ENCODE measurements around the gene VPS13A. TPM values are rescaled to one million over a fixed set of nuclear protein-coding genes. Genes with fewer than 3 reads are reported as not detected.

VPS13A gene
- total and polyA plus RNA-seq, 2 of the 13 experiments (the other 11 are each of a cell fraction or from before 2014, with no cell fraction given) = 20.4 to 20.7 TPM

- TF ChIP-seq, protein P1, sequence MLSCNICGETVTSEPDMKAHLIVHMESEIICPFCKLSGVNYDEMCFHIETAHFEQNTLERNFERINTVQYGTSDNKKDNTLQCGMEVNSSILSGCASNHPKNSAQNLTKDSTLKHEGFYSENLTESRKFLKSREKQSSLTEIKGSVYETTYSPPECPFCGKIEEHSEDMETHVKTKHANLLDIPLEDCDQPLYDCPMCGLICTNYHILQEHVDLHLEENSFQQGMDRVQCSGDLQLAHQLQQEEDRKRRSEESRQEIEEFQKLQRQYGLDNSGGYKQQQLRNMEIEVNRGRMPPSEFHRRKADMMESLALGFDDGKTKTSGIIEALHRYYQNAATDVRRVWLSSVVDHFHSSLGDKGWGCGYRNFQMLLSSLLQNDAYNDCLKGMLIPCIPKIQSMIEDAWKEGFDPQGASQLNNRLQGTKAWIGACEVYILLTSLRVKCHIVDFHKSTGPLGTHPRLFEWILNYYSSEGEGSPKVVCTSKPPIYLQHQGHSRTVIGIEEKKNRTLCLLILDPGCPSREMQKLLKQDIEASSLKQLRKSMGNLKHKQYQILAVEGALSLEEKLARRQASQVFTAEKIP (CRISPR knock-in tag; IDR thresholded peaks at IDR 0.05; ENCODE audit: borderline replicate concordance) = no peak
- TF ChIP-seq EEA1 (CRISPR knock-in tag; IDR thresholded peaks at IDR 0.05; ENCODE audit: borderline replicate concordance) = no peak
- peak; percentile 46; the same call in 1 of the 2 replicates for TF ChIP-seq SMC3 (IDR thresholded peaks at IDR 0.05; ENCODE audit: low read length)
- peak; percentile 66 for TF ChIP-seq CREB1 (IDR thresholded peaks at IDR 0.05)
- TF ChIP-seq CREB1 (CRISPR knock-in tag; IDR thresholded peaks at IDR 0.05) = no peak
- no peak for TF ChIP-seq ZNF790 (CRISPR knock-in tag; IDR thresholded peaks at IDR 0.05; ENCODE audit: borderline replicate concordance)
Observed at GRCh38 chr9:77456829-77457437, 279.6 kb downstream of the VPS13A start (continued).

GRCh38 chr9:77457916-77458592 is 280.7 kb downstream of the VPS13A start:
- H4K20me1 ChIP-seq (ENCODE audit: insufficient read depth, low read length) = no peaks in the 10 kb centered on the region
- no peak overlapping the region for H3K4me3 ChIP-seq (replicated peaks in 1 of 3; ENCODE audit: insufficient read depth in 1 of 3, low read depth in 2 of 3, low read length in 3 of 3)
- no peaks in the 10 kb centered on the region for H3K79me2 ChIP-seq (ENCODE audit: insufficient read depth, low read length)
- POLR2A ChIA-PET = no interaction called here
- in situ Hi-C loops (cut with HindIII; ENCODE audit: extremely low pct_ligation_motif_present, low pct_unique_long_range_greater_than_20kb) = loop anchor here (10.0 to 25.0 kb wide), 2 partner anchors 297 to 654 kb away; no protein-coding TSS in a partner anchor
- FAIRE-seq (peak; percentile 65), ATAC-seq (peak; percentile 85), DNase-seq (ENCODE audit: low spot score) (peak; percentile 55)
- intact Hi-C loops (cut with micrococcal nuclease; ENCODE audit: unreplicated experiment) = loop anchor here (5.0 kb wide), 2 partner anchors 194 to 664 kb away; no protein-coding TSS in a partner anchor
- CTCF ChIA-PET (ENCODE audit: low intra/inter-chr PET ratio, low total read pairs) = interaction anchor here (1.4 to 1.5 kb wide), 2 partner anchors 192 to 293 kb away, joined by 4 to 9 read pairs; no protein-coding TSS in a partner anchor
- BruUV-seq (replicated peaks) = no TSS peak
- 44% methylated on average over 15 of the region's 15 CpGs for WGBS (ENCODE audit: low lambda C conversion rate)
- H3K27ac ChIP-seq (ENCODE audit: extremely low read length, insufficient read depth, low read length) = no peak overlapping the region
- no peak overlapping the region for H2AFZ ChIP-seq (ENCODE audit: low read length)
- no peak overlapping the region for H3K4me2 ChIP-seq (ENCODE audit: low read depth, low read length)
- TF ChIP-seq STAG1 (CRISPR knock-in tag; IDR thresholded peaks at IDR 0.05) = peak; percentile 53
- no peak for TF ChIP-seq ZNF629 (CRISPR knock-in tag; conservative IDR thresholded peaks at IDR 0.05)
- TF ChIP-seq, protein P2, sequence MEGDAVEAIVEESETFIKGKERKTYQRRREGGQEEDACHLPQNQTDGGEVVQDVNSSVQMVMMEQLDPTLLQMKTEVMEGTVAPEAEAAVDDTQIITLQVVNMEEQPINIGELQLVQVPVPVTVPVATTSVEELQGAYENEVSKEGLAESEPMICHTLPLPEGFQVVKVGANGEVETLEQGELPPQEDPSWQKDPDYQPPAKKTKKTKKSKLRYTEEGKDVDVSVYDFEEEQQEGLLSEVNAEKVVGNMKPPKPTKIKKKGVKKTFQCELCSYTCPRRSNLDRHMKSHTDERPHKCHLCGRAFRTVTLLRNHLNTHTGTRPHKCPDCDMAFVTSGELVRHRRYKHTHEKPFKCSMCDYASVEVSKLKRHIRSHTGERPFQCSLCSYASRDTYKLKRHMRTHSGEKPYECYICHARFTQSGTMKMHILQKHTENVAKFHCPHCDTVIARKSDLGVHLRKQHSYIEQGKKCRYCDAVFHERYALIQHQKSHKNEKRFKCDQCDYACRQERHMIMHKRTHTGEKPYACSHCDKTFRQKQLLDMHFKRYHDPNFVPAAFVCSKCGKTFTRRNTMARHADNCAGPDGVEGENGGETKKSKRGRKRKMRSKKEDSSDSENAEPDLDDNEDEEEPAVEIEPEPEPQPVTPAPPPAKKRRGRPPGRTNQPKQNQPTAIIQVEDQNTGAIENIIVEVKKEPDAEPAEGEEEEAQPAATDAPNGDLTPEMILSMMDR (CRISPR knock-in tag; IDR thresholded peaks at IDR 0.05) = peak; percentile 81
- no peaks in the 10 kb centered on the region for H3K4me1 ChIP-seq (ENCODE audit: insufficient read depth, low read length)
- H3K36me3 ChIP-seq (replicated peaks in 1 of 2; ENCODE audit: control insufficient read depth in 1 of 2, insufficient read depth in 2 of 2, low read length in 2 of 2) = no peaks in the 10 kb centered on the region
- H3K9ac ChIP-seq (ENCODE audit: insufficient read depth, low read depth, low read length) = no peak overlapping the region
- H3K9me3 ChIP-seq (ENCODE audit: low read length) = no peaks in the 10 kb centered on the region
- H3K27me3 ChIP-seq (ENCODE audit: control insufficient read depth in 1 of 2, insufficient read depth in 2 of 2, low read length in 2 of 2) = peaks cover 0 to 21% of the 10 kb centered on the region in 2 experiments; a peak in 2 of 5 replicates

All from HepG2 (cell line).